Stimulated activated CD8-positive, alpha-beta memory T cell treated with anti-CD3 and anti-CD28 coated beads, Interleukin-15, amount 100 ng/mL, for 4 hours (primary cell): Measurements from ENCODE around the gene NTM.
"Not testable (repeated sequence)": the region's sequence is repeated elsewhere in the genome, so short reads cannot be mapped to it uniquely, and the experiment has no call there.

ENCODE experiments used
- DNase-seq, 2 donors: peaks; one replicate each; pipeline ENCODE4 v3.0.0-alpha.2; 2020; ENCODE audit warnings: low read depth in 2 of 2

NTM gene

DNA sequence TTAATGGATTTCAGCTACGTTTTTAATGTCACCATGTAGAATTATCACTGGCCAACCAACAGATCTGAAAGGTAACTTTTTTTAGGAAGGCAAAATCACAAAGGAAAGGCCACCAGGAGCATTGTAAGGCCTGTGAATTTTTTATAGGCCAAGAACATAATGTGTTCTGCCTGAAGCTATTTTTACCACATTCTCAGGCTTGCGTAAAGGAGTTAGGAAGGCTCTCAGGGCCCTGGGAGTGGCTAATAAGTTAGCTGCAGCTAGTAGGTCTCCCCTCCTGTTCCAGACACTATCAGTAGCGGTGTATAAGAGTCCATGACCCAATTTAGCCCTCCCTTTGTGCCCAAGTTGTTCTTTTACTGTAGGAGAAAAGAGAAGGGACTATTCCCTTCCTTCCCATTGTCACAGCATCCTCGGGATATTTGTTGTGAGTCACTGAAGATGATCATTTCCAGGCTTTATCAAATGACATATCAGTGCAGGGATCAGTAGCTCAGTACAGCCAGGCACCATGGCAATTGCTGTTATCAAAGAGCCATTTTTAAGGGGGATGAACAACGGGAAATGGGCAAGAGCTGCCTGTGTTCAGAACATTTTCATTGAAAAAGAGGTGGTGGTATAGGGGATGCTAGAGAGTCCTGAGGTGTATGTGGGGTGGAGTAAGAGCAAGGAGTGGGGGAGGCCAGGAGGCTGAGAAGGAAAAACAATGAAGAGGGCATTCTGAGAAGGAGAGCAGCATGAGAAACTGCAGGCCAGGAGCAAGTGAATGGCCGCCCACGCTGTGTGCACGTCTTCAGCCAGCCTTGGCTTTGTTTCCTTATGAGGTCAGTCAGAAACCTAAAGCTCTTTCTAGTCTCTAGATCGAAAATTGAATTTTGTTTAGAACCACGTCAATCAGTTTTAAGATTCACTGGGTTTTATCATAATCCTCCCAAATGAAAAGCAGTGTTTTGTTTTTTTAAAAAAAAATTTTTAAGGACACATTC, 940.3 kb downstream of the NTM start:
- no peak for DNase-seq

DNA sequence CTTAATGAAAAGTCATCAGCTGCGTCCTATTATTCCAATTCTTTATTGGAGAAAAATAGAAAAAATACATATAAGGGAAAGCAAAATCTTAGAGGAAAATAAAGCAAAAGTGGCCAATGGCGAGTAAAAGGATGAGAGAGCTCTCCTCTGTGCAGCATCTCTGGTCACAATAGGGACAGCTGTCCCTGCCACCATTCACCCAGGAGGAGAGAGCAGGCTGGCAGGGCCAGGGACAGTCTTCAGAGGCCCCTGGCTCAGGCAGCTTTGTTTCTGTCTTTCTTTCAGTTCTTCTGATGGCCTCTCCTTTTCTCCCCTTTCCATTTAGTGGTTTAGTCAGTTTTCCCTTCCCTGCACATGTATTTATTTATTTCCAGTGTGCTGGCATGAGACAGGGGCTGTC, 941.3 kb downstream of the NTM start:
- no peak for DNase-seq

DNA sequence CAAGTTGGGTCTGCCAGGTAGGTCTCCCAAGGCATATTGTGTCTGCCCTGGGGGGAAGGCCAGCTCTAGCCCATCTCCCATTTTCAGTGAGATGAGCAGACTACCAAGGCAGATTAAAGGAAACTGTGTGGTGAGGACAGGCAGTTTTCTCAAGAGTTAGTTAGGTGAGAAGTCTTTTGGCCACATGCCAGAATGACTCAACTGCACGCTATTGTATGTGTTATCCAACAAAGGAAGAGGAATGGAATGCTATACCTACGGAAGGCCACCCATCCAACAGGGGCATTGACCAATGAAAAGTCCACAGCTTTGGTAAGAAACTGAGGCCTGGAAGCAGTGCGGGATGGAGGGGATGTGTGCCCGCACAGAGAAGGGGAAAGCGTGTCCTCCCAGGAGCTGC, 941.7 kb downstream of the NTM start:
- DNase-seq: no peak

DNA sequence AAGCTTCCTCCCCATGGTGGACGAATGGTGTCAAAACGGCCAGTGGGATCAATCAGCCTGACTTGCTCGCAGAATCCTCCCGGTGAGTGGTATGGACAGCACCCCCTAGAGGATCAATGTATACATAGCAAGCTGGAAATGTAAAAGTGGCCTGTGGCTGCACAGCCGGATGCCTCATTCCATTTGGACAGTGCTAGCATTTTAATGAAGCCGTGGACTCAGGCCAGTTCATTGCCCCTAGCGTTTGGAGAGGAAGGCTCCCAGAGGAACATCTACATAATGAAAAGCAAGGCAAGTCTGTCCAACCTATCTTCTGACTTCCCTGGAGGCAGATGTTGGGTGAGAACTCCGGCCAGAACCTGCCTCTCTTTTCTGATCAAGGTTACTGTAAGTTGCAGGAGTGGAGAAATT, 942.3 kb downstream of the NTM start:
- no peak for DNase-seq

DNA sequence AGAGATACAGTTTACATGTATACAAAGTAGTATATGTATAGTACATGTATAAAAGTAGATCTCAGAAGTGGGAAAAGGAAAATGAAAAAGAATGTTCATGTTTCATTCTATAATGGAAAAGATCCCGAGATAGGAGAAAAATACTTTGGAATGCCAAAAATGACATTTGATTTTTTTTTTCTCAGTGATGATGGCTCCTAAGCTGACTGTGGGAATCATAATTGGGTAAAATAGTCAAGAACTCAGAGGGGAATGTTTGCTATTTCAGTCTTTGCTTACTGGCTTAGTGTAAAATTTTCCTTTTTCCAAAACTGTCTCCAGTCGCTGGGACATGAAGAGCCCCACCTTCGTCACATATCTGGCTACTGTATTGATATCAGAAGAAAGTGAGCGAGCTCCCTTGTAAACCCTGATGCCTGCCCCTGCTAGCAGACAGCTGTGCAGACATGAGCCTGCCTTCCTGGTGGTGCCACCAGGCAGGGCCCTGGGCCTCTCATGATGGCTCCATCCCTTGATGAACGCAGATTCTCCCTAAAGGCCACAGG, 944.6 kb downstream of the NTM start:
- DNase-seq: no peak

DNA sequence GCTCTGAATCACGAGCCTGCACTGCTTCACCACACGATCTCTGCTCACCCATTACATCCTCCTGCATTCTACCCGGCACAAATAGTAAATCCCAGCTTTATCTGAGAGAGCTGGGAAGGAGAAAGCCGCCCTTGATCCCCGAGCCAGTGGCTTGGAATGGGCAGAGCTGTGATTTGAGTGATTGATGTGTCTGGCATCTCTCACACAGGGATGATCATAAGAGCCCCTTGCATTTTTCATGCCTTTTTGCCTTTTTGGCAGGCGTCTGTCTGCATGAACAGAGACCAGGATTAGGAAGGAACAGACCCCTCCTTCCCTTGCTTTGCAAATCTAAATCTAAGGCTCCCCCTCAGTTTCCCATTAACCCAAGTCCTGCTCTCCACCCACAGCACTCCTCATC, 945.3 kb downstream of the NTM start:
- no peak for DNase-seq

DNA sequence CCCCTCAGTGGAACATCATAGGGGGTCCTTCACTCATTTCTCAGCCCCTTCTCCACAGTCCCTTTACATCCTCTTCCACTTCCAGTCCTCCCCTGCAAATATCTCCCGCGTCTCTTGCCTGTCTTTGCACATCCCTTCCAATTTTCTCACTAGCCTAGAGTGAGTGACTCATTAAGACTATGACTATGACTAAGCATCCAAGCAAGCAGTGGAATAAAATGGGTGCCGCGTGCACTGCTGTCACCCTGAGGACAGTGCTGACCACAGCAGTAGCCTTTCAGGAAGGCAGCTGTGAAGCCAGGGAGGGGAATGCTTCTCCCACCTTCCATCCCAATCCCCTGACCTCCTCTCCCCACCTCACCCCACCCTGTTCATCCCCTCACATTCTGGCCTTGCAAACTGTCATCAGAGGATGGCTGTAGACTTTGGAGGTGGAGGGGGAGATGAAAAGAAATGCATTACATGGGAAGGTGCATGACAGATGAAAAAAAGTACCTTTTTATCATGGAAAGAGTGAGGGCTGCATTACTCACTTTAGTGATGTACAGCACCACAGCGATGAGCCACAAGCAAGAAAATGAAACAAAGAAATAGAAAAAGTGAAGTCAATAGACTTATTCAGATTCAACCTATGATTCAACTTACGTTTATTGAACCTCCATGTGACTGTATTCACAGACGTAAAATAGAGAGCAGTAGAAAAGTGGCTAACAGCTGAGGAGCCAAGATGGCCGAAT, 948.2 kb downstream of the NTM start:
- no peak for DNase-seq

DNA sequence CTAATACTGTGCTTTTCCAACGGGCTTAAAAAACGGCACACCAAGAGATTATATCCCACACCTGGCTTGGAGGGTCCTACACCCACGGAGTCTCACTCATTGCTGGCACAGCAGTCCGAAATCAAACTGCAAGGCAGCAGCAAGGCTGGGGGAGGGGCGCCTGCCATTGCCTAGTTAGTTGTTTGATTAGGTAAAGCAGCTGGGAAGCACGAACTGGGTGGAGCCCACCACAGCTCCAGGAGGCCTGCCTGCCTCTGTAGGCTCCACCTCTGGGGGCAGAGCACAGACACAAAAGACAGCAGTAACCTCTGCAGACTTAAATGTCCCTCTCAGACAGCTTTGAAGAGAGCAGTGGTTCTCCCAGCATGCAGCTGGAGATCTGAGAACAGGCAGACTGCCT, 949.0 kb downstream of the NTM start:
- not testable (repeated sequence) for DNase-seq

DNA sequence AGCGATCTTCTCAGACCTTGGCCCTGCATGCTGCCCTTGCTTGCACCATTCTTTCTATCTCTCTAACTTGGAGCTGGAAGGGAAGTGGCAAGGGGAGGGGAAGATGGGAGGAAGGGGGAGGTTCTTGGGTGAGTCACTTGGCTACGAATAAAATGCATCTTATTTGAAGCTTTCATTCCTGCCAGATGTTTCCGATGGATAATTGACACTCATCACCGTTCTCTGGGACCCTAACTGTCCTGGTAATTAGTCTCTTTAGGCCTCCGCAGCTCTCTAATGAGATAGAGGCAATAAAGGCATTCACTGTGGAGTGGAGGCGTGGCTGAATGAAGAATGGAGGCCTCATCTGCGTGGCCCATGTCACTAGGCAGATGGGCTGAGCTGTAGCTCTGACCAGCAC, 960.1 kb downstream of the NTM start:
- no peak for DNase-seq

DNA sequence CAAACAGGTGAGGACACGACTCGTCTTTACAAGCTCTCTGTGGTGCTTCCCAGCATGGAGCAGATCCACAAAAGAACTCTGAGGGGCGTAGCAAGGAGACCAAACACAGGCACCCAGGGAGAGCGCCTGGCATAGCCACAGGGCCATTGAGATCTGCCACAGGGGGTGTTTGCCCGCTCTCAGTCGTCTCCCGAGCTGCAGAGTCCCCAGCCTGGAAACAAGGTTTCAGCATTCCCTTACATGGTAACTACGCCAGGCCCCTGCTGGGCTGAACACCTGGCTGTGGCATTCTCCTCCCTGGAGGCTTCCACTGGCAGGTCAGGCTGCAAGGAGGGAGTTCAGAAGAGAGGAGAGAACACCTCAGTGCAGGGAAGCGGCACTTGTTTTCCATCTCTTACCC, 962.1 kb downstream of the NTM start:
- DNase-seq: no peak

DNA sequence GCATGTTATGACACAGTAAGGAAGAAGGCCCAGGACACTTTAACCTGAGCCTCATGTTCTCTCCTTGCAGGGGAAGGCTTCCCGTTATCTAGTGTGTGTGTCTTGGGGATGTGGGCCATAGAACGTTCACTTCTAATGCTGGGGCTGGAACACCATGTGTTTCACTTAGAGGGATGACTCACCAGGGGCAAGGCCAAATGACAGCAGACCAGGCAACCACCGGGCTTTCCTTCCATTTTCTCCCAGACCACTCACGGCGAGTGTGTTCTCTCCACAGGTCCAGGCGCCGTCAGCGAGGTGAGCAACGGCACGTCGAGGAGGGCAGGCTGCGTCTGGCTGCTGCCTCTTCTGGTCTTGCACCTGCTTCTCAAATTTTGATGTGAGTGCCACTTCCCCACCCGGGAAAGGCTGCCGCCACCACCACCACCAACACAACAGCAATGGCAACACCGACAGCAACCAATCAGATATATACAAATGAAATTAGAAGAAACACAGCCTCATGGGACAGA, 964.4 kb downstream of the NTM start:
- no peak for DNase-seq

DNA sequence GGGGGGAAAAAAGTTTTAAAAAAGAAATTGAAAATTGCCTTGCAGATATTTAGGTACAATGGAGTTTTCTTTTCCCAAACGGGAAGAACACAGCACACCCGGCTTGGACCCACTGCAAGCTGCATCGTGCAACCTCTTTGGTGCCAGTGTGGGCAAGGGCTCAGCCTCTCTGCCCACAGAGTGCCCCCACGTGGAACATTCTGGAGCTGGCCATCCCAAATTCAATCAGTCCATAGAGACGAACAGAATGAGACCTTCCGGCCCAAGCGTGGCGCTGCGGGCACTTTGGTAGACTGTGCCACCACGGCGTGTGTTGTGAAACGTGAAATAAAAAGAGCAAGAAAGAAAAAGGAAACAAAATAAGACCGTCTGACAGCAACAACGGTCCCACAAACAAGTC, 964.9 kb downstream of the NTM start:
- DNase-seq: no peak

DNA sequence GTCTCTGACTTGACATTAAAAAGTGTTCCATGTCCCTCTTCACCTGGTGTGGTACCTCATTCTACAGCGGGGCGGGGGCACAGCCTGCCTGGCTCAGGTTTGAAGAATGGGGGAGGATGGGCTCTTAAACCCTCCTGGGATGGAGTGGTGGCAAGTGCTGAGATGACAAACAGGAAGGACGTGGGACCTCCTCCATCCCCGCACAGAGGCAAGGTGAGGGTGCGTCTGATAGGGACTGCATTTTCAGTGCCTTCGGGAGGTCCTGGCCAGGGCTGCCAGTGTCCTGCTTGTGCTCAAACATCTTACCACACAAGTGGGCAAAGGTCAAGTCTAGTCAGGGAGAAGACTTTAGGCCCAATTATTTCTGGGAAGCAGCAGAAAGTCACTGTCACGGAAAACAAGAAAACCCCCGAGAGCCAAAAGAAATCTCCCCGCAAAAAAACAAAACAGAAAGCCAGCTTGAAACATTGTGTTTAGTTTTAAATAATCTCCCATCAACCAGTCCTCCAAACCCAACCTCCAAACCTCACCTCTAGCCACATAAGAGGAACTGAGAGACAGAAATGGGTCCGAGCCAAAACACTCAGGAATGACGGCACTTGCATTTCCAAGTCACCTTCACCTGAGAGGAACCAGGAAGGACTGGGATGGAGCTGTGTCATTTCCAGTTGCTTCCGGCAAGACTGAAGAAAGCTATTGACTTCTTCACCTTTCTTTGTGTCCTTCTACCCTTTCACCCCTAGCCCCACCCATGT, 966.5 kb downstream of the NTM start:
- no peak for DNase-seq

DNA sequence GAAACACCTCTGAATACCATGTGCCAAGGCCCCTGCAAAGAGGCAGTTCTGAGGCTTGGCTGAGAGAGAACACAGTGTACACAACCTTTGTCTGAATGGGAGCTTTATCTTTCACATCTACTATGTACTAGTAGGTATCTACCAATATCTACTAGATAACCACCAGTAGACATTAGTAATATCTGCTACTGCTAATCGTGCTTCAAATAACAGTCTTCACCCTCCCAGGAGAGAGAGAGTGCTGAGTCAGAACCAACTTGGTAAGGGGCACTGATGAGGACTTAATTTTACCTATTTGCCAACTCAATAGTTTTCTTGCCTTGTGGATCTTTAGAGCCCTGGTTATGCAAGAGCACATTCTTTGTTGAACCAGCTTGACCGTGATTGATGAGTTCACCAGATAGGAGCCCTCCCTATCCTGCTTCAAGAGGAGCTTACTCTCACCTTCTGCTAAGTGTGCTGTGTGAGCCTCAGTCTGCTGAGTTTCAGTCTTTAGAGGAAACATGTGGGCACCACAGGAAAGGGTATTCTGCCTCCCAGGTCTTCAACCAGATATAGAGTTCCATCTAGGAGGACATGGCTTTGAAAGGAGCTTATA, 967.5 kb downstream of the NTM start:
- DNase-seq: no peak

DNA sequence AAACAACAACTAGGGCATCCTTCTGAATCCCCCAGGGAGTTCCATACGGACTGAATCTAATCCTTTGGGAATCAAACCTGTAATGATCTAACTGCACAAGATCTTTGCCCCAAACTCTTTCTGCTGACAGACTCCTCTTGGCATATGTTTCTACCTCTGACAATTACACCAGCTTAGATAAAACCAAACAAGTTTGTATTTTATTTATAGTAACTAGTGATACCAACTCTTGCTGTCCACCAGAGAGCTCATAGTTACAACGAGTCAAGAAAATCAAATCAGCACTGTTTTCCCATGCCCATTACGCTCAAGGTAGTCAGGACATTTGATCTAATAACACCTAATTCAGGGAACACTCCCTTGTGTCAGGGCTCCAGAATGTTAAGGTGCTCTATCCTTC, 972.0 kb downstream of the NTM start:
- DNase-seq: no peak

DNA sequence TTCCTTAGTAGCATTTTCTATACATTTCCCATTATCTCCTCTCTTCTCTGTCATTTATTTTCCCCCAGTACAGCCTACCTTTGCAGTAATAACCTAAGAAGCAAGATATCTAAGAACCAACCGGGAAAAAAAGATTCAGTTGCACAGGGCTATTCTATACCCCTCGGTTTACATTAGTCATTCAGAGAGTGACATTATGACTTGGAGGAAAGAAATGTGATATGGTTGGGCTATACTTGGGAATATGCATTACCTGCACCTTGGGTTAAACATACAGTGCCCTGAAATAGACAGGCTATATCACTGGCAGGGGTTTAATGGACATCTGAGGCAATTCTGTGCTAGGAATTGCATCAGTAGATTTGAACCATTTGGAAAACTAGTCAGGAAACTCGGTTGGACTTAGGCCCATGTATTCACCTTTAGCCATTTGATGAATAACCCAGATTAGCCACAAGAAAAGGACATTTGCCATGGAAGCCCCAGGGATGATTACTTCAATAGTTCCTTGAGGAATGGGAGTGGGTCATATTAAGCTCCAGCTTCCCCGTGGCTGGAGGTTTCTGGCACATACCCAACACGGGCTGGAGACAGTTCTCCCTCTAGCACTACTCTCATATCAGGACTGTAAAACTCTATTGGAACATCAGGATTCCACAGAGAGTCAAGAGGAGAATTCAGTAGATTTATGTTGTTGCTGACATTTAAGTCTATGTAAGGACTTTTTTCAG, 973.2 kb downstream of the NTM start:
- no peak for DNase-seq

DNA sequence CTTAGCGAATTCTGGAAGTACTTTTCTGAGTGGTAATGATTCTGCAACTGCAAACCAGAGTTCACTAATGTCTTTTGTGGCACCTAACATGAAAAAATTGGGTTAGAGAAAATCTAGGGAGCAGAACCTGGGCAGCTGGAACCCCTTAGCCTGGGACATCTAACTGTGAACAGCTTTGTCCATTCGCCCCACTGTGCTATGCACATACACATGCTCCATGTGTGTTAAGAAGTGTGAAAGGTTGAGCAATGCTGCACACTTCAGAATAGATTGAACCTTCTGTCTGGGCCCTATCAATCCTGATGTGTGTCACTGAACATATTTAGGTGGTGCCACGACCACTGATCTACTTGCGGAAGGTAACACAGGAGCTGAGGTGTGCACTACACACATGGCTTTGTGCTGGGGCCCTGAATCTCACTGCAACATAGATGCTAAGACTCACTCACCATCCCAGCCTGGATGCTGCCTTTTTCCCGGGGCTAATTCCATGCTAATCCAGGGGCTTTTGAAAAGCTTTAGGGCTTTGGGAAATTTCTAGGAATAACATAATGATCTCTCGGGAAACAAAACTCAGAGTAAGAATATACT, 976.2 kb downstream of the NTM start:
- no peak for DNase-seq

DNA sequence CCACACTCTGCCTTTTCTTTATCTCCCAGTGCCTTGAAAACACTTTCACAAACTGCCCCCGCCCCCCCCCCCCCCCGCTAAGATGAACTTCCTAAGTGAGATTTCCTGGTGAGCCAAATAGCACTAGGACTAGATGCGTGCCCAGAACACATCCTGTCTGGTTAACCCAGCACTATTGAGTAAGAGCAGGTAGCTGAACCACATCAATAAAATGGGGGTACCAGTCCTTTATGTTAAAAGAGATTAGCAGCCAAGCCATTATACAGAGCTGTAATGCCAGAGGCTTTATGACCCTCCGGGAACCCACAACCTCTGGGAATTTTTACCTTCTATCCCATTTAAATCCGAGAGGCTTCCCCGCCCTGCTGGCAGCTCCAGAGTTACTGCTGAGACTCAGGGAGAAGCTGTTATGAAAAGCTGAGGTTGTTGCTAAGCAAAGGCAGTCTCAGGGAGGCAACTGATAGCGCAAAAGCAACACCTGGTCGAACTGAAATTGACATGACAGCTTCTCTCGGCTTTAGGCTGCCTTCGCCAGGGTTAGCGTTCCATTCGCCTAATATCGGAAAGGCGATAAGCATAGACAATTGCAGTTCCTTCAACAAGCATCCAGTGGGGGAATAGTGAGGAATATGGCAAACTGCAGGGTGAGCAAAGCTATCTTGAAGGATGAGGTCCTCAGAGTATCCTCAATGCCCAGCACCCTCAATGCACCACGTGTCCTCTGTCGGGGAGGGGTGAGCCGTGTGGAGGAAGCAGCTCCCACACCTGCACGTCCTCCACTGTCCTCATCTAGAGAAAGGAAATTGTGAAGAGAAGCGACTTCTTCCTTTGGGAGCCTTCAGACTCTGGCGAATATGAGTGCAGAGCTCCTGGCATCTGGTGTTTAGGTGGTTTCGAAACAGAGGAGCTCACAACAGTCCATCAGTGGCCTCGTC, 977.0 kb downstream of the NTM start:
- DNase-seq: no peak
